ENCODE data around the gene DLX6.

The DLX6 gene

GRCh38 chr7:97018126-97018601 lies 12.8 kb downstream of the DLX6 start:
- Histone ChIP-seq H3K9me3 (ENCODE audit: severe bottlenecking) (no peaks in the 10 kb centered on the region), H3K27me3 (ENCODE audit: insufficient read depth, low read depth, severe bottlenecking) (no peaks in the 10 kb centered on the region), H3K36me3 (peaks cover 3% of the 10 kb centered on the region; the same call in 1 of the 2 replicates), H3K27ac (no peak overlapping the region), H3K4me3 (ENCODE audit: low read depth, low read length) (no peak overlapping the region)
- no peak for DNase-seq
- TF ChIP-seq CTCF (IDR thresholded peaks at IDR 0.05; ENCODE audit: low read depth, low read length) = no peak

DNA sequence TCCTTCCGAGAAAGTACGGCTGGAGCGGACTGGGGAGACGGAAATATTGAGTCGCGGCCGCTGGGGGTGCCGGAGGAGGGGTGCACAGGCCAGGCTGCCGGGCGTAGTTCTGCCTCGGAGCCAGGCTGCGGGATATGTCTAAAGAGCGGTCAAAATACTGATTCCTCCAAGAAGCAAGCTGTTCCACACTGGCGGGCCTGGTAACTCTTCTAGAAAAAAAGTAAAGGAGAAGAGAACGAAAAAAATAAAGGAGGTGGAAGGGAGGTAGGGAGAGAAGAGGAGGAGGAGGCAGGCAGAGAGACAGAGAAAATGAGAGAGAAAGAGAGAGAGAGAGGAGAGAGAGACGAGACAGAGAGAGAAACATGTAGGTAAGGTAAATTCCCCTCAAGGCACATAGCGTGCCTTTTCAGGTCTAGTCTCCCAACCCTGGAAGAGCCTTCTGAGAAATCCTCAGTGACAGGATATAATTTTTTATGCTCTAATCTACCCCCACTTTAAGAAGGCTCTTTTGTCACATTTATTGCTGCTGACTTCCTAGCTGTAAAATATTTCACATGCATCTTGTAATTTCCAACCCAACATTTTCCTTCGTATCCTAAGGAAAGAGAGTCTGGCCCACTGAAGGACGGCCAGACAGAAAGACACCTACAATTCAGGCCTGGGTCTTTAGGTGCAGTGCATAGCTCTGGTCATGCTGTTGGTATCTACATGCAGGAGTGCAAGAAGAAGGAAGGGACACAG lies 13.6 kb downstream of the DLX6 start:
- Histone ChIP-seq H3K9me3 (ENCODE audit: severe bottlenecking) (no peaks in the 10 kb centered on the region), H3K27me3 (ENCODE audit: insufficient read depth, low read depth, severe bottlenecking) (no peaks in the 10 kb centered on the region), H3K36me3 (peaks cover 3% of the 10 kb centered on the region; the same call in 1 of the 2 replicates), H3K4me3 (ENCODE audit: low read depth, low read length) (no peak overlapping the region), H3K27ac (no peak overlapping the region)
- no peak for TF ChIP-seq CTCF (IDR thresholded peaks at IDR 0.05; ENCODE audit: low read depth, low read length)
- DNase-seq = no peak

GRCh38 chr7:97019710-97020225 lies 14.4 kb downstream of the DLX6 start:
- TF ChIP-seq CTCF (IDR thresholded peaks at IDR 0.05; ENCODE audit: low read depth, low read length) = no peak
- Histone ChIP-seq H3K27me3 (ENCODE audit: insufficient read depth, low read depth, severe bottlenecking) (no peaks in the 10 kb centered on the region), H3K4me3 (ENCODE audit: low read depth, low read length) (no peak overlapping the region), H3K9me3 (ENCODE audit: severe bottlenecking) (no peaks in the 10 kb centered on the region), H3K36me3 (peaks cover 3% of the 10 kb centered on the region; the same call in 1 of the 2 replicates), H3K27ac (no peak overlapping the region)
- DNase-seq = no peak

- Histone ChIP-seq H3K27ac (no peak overlapping the region), H3K27me3 (ENCODE audit: insufficient read depth, low read depth, severe bottlenecking) (no peaks in the 10 kb centered on the region), H3K9me3 (ENCODE audit: severe bottlenecking) (no peaks in the 10 kb centered on the region), H3K36me3 (peaks cover 3% of the 10 kb centered on the region; the same call in 1 of the 2 replicates), H3K4me3 (ENCODE audit: low read depth, low read length) (no peak overlapping the region)
- DNase-seq = no peak
- TF ChIP-seq CTCF (IDR thresholded peaks at IDR 0.05; ENCODE audit: low read depth, low read length) = no peak
These were observed 15.2 kb downstream of the DLX6 start for GRCh38 chr7:97020601-97020995.

DNA sequence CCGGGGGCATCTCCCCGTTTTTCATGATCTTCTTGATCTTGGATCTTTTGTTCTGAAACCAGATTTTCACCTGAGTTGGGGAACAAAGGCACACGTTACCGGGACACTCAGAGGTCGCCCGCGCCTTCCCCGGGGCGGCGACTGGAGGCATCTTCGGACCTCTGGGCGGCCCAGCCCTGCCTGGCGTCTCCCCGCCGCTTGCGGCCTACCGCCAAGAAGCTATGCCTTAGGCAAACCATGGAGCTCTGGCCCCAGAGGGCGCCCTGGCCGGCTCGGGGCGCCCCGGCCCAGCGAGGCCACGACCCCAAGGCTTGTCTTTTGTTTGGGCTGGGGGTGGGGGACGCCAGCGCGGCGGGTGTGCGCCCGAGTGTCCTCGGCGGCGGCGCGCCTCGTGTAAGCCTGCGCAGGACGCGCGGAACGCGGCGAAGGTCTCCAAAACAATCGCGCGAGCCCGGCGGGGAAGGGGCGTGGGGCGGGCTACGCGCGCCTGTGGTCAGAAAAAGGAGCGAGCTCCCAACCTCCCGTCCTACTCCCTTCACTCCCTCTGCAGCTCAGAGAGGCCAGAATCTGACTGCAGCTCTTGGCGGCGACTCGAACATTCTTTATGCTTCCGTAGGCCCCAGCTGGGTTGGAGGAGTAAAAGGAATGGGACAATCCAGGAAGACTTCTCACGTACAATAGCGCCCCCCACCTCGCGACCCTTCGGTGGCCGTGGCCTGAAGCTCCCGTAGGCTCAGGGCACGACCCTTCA lies 15.8 kb downstream of the DLX6 start:
- Histone ChIP-seq H3K27ac (no peak overlapping the region), H3K27me3 (ENCODE audit: insufficient read depth, low read depth, severe bottlenecking) (no peaks in the 10 kb centered on the region), H3K36me3 (peaks cover 3% of the 10 kb centered on the region; the same call in 1 of the 2 replicates), H3K9me3 (ENCODE audit: severe bottlenecking) (no peaks in the 10 kb centered on the region), H3K4me3 (ENCODE audit: low read depth, low read length) (no peak overlapping the region)
- TF ChIP-seq CTCF (IDR thresholded peaks at IDR 0.05; ENCODE audit: low read depth, low read length) = no peak
- DNase-seq = no peak

All from WERI-Rb-1 (cell line).